Epidermal melanocyte (primary cell): ENCODE data around the gene MROH7.

Experiments
- DNase-seq: peaks from one replicate; pipeline ENCODE4 v3.0.0; 2011; ENCODE audit warnings: low spot score; ENCODE audit not compliant: insufficient read length

Gene MROH7

GRCh38 chr1:54640863-54641836, at the start of gene MROH7:
TSS of gene MROH7 (plus strand) at chr1:54641786. CDS start at chr1:54652927, 11,141 bp downstream.
- DNase-seq: no peak

DNA sequence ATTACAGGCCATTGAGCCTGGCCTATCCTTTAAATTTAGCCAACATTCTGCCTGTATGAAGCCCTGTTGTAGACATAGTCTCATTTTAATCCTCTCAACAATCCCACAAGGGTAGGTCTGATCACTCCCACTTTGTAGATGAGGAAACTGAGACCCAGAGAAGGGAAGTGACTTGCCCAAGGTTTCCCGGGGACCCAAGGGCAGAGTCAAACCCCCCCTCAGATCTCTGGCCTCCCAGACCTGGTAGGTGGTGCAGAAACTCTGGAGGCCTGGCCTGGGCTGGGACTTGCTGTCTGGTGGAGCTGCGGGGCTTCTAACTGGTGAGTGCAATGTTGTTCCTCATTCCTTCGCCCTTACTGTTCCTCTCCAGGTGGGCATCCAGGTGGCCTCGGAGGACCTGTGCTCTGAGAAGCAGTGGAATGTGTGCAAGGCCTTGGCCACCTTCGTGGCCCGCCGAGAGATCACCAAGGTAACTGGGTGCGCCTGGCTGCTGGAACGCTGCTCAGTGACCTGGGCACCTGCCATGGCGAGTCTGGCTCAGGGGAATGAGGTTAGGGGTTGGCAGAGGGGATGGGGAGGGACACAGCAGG, 47.9 kb upstream of the MROH7 start:
- no peak for DNase-seq

DNA sequence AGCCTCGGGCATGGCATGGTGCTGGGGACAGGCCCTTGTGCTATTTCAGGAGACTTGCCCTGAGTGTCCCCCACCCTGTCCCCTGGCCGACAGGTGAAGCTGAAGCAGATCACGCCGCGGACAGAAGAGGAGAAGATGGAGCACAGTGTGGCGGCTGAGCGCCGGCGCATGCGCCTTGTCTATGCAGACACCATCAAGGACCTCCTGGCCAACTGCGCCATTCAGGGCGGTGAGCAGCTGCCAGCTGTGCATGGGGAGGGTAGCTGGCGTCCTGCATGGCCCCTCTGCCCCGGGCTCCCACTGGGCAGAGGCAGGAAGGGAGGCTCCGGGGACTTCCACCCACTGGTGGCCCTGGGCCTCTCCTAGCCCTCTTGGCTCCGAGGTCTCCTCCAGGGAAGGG, 47.1 kb upstream of the MROH7 start:
- DNase-seq: no peak

GRCh38 chr1:54595956-54596498, 45.6 kb upstream of the MROH7 start:
- no peak for DNase-seq

DNA sequence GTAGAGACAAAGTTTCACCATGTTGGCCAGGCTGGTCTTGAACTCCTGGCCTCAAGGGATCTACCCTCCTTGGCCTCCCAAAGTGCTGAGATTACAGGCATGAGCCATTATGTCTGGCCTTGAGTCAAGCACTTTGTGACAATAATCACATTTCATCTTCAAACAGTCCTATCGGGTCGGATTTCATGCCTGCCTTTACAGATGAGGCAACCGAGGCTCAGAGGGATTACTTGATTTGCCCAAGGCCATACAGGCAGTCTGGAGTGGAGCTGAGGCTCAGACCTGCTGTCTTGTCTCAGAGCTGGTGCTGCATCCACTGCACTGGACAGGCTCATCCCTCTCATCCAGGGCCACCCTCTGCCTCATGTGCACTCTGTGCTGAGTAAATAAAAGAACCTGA, 44.8 kb upstream of the MROH7 start:
- no peak for DNase-seq

DNA sequence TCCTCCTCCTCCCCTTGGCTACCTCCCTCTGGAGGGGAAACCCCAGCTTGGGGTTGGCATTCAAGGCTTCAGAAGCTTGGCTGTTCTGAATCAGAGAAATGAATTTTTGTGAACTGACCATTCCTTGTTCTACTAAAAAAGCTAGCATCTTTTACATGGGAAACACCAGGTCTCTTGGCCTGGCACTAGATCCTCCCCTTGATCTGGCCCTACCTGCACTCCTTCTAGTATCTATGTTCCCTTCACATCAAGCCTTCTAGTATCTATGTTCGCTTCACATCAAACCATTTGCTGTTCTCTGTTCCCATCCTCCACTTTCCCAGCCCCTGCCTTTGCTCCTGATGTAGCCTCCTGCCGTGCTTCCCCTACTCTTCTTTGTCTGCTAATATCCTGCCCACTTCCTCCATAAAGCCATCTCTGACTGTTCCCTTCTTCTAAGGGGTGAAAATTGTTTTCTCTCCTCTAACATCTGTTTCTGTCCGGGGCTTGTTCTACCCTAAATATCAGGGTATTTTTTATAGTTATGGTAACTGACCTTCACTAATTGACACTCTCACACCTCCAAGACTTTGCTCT, 44.0 kb upstream of the MROH7 start:
- DNase-seq: no peak

DNA sequence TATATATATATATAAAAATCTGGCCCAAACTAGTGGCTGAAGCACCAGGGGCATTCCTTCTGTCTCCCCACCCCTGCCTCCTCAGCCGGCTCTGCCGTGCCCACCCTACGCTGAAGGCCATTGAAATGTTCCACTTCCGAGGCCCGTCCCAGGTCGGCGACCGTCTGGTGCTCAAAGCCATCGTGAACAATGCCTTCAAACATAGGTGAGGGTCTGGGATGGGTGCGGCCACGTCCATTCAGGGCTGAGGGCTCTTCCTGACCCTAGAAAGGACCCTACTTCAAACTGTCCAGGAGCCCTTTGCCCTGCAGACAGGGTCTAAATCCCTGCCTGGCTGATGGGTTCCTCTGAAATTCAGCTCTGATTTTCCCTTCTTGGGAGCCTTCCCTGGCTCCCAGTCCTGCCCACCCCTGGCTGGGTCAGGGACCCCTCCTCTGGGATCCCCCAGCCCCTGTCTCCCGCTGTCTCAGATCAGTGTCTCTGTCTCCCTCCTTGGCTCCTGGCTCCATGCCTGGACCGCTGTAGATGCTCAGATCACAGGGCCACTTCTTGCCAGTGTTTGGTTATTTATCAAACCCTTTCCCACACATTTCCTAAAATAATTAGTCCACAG, 42.3 kb upstream of the MROH7 start:
- no peak for DNase-seq

GRCh38 chr1:54600947-54601721, 40.5 kb upstream of the MROH7 start:
- DNase-seq: no peak

DNA sequence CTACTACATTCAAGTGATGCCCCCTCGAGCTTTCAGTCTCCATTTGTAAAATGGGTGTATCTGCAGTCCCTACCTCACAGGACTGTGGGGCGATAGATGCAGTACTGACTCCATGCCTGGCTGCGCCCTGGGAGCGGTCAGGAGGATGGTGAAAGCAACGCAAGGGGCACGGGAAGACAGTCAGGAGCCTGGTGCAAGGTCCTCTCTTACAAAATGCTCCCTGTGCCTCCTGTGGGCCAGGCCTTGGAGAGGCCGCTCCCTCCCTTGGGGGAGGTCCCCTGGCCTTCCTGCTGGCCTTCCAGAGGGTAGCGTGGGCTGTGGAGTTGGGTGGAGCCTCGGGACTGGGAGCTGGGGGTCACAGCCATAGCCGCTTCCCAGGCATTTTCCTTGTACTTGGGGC, 39.9 kb upstream of the MROH7 start:
- no peak for DNase-seq

GRCh38 chr1:54602554-54602953, 39.0 kb upstream of the MROH7 start:
- no peak for DNase-seq

DNA sequence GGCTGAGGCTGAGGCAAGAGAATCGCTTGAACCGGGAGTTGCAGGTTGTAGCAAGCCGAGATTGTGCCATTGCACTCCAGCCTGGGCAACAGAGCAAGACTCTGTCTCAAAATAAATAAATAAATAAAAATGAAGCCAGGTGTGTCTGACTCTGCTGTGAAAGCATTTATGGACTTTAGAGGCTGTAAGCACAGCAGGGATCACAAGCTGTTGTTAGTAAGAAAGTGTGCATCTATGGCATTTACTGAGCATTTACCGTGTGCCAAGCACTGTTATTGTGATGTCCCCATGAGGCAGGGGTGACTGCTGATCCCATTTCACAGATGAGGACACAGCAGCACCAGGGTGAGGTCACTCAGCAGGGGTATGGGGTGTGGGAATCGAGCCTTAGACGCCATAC, 38.3 kb upstream of the MROH7 start:
- no peak for DNase-seq

DNA sequence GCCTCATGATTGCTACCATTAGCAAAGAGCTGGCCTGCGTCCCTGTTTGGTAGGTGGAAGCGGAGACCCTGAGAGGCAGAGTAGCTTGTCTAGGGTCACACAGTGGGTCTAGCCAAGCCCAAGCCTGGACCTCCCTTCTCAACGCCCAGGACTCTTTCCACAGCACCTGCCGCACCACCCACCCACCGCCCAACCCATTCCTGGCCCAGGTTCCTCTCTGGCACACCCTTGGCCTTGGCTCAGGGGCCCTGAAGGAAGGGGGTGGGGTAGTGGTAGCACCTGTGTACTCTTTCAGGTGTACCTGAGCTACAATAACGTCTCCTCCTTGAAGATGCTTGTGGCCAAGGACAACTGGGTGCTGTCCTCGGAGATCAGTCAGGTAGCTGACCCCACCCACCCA, 37.5 kb upstream of the MROH7 start:
- DNase-seq: no peak

DNA sequence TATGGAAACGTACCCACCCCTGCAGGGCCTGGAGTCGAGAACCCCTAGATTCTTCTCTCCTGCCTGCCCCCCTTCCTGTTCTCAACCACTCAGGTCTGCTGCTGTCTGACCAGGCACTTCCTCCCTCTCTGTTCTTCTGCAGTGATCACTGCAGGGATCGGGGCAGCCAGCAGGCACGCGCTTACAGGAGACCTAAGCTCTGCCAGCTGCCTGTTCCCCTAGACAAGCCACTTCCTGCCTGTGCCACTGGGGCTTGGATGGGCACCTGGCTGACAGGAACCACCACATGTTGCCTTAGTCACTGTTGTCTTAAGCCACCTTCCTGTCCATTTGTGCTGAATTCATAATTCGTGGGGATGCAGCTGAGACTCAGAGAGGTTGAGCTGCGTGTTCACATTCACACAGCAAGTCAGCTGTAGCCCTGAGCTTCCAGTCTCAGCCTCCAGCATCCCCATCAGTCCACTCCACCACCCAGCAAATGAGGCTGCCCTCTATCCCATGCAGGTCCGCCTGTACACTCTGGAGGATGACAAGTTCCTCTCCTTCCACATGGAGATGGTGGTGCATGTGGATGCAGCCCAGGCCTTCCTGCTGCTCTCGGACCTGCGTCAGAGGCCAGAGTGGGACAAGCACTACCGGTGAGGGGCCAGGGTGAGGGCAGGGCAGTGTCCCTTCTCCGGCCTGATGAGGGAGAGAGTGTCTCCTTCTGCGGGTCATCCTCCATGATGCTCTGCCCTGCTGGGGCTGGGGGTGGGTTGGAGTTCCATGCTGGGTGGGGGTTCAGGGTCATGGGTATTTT, 36.8 kb upstream of the MROH7 start:
- no peak for DNase-seq

GRCh38 chr1:54606096-54606989, 35.2 kb upstream of the MROH7 start:
- DNase-seq: no peak

- no peak for DNase-seq
Observed at GRCh38 chr1:54606990-54607325, 34.6 kb upstream of the MROH7 start.

GRCh38 chr1:54607821-54608565, 33.6 kb upstream of the MROH7 start:
- peak; percentile 11 for DNase-seq

DNA sequence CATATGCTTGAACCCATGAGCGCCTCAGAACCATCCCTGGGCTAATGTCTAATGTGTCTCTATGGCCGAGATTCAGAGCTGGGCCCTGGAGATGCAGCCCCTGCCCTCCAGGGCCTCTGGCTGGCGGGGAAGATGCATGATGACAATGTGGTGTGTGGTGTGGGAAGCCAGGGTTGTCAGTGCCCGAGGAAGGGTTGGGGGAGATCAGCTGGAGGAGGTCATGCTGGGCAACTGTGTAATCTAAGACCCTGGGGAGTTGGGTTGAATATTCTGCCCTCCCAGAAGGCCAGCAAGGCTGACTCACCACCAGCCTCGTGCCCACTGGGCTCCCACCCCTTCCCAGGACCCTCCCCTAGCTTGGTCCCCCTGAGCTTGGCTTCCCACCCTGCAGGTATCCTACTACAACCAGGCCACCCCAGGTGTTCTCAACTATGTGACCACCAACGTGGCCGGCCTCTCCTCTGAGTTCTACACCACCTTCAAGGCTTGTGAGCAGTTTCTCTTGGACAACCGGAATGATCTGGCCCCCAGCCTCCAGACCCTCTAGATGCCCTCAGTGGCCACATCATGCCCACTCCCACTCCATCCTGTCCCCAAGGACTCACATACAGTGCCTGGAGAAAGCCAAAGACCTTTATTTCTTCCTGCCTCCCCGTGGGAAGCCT, 32.9 kb upstream of the MROH7 start:
- no peak for DNase-seq
